ENCODE measurements around the gene CHRNG.

- TF ChIP-seq, protein P1, sequence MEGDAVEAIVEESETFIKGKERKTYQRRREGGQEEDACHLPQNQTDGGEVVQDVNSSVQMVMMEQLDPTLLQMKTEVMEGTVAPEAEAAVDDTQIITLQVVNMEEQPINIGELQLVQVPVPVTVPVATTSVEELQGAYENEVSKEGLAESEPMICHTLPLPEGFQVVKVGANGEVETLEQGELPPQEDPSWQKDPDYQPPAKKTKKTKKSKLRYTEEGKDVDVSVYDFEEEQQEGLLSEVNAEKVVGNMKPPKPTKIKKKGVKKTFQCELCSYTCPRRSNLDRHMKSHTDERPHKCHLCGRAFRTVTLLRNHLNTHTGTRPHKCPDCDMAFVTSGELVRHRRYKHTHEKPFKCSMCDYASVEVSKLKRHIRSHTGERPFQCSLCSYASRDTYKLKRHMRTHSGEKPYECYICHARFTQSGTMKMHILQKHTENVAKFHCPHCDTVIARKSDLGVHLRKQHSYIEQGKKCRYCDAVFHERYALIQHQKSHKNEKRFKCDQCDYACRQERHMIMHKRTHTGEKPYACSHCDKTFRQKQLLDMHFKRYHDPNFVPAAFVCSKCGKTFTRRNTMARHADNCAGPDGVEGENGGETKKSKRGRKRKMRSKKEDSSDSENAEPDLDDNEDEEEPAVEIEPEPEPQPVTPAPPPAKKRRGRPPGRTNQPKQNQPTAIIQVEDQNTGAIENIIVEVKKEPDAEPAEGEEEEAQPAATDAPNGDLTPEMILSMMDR (IDR thresholded peaks at IDR 0.05) = no peak
- TF ChIP-seq POLR2A (IDR thresholded peaks at IDR 0.05) = no peak
Measured at GRCh38 chr2:232522623-232523401, 16.7 kb upstream of the CHRNG start.

Data from uterus (tissue), 2 donors.